OCI-LY3 (cell line): ENCODE results near the gene MPPED1.

Source experiments
- CTCF ChIP-seq: fragments of 200-600, 300-600 bp; sonication (generic); IDR thresholded peaks from 2 replicates; pipeline ENCODE4 v1.5.1; 2014; ENCODE audit warnings: antibody characterized with exemption, low read length, low read depth
- EZH2phosphoT487 ChIP-seq: fragments of 200-600 bp; shearing (Covaris generic); IDR thresholded peaks from 2 replicates; pipeline ENCODE4 v1.6.1; 2018; ENCODE audit warnings: antibody characterized with exemption, mixed run types, low read depth

GRCh38 chr22:43554259-43554636, 142.4 kb downstream of the MPPED1 start:
- TF ChIP-seq CTCF (no peak), EZH2phosphoT487 (no peak)
